ENCODE measurements around the gene UPK3BL2. TPM values are rescaled to one million over a fixed set of nuclear protein-coding genes. Genes with fewer than 3 reads are reported as not detected.
"Not testable (repeated sequence)": the region's sequence is repeated elsewhere in the genome, so short reads cannot be mapped to it uniquely, and the experiment has no call there.

The UPK3BL2 gene
- total RNA-seq, 1 donor from 2014 or later, result 2.6 TPM

DNA sequence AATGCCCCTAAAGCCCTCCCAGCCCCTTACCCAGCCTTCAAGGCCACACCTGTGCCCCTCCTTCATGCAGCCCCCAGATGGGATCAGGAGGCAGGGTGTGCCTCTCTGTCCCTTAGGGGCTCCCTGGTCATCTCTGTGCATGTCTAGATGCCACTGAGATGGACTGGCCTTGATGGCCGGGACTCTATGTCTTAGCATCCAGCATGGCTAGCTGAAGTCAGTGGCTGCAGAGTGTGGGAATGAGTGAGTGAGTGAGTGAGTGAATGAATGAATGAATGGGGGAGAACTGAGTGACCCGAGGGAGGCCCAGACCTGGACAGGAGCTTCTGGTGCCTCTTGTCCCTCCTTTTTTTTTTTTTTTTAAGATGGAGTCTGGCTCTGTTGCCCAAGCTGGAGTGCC is 11.4 kb downstream of the UPK3BL2 start:
- not testable (repeated sequence) for H3K27ac ChIP-seq (ENCODE audit: low read depth, low read length); H3K9ac ChIP-seq (ENCODE audit: low read depth in 1 of 3, low read length in 3 of 3); H3K27me3 ChIP-seq (ENCODE audit: control insufficient read depth in 3 of 3, insufficient read depth in 3 of 3, low read length in 3 of 3); H3K4me3 ChIP-seq (ENCODE audit: low read length in 3 of 3); H3K9me3 ChIP-seq (ENCODE audit: control insufficient read depth in 3 of 3, low read length in 3 of 3); H3K36me3 ChIP-seq (ENCODE audit: control insufficient read depth in 3 of 3, insufficient read depth in 3 of 3, low read length in 3 of 3); H3K4me1 ChIP-seq (ENCODE audit: control insufficient read depth in 3 of 3, insufficient read depth in 3 of 3, low read length in 3 of 3)

GRCh38 chr7:102531583-102531982 is 11.9 kb downstream of the UPK3BL2 start:
- H3K27ac ChIP-seq (ENCODE audit: low read depth, low read length); H3K9ac ChIP-seq (ENCODE audit: low read depth in 1 of 3, low read length in 3 of 3); H3K36me3 ChIP-seq (ENCODE audit: control insufficient read depth in 3 of 3, insufficient read depth in 3 of 3, low read length in 3 of 3); H3K9me3 ChIP-seq (ENCODE audit: control insufficient read depth in 3 of 3, low read length in 3 of 3); H3K4me1 ChIP-seq (ENCODE audit: control insufficient read depth in 3 of 3, insufficient read depth in 3 of 3, low read length in 3 of 3); H3K27me3 ChIP-seq (ENCODE audit: control insufficient read depth in 3 of 3, insufficient read depth in 3 of 3, low read length in 3 of 3); H3K4me3 ChIP-seq (ENCODE audit: low read length in 3 of 3): not testable (repeated sequence)

DNA sequence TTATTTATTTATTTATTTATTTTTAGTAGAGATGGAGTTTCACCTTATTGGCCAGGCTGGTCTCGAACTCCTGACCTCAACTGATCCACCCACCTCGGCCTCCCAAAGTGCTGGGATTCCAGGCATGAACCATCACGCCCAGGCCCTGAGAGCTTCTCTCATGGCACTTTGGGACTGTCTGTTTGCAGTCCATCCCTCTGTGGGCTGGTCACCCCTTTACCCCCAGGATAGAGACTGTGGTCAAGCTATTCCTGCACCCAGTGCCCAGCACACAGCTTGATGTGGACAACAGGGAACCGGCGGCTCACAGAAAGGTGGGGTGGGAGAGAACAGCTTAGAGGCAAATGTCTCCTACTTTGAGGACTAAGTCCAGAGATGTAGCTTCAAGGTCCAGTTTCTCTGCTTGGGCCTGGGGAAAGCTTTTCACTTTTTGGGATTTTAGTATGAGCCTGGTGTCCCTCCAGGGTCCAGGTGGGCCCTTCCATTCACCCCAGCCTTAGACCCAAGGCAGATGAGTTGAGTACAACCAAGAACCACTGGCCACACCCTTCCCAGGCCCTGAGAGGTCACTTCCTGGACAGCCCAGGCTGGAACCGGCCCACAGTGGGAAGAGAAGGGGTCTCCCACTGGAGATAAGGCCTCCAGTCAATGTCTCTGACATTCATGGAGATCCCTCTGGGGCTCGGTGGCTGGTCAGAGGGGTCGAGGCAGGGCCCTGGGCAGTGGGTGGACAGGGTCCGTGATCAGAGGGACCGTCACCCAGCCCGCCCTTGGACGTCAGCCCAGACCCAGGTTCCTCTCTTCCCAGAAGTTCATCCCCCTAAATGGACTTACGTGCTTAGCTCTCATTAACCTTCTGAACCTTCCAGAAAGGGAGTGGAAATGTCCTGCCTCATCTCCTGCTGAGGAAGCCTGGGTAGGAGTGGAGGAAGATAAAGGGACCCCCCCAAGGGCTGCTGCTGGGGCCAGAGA is 15.4 kb downstream of the UPK3BL2 start:
- not testable (repeated sequence) for H3K27me3 ChIP-seq (ENCODE audit: control insufficient read depth in 3 of 3, insufficient read depth in 3 of 3, low read length in 3 of 3); H3K27ac ChIP-seq (ENCODE audit: low read depth, low read length); H3K36me3 ChIP-seq (ENCODE audit: control insufficient read depth in 3 of 3, insufficient read depth in 3 of 3, low read length in 3 of 3); H3K9me3 ChIP-seq (ENCODE audit: control insufficient read depth in 3 of 3, low read length in 3 of 3); H3K9ac ChIP-seq (ENCODE audit: low read depth in 1 of 3, low read length in 3 of 3); H3K4me3 ChIP-seq (ENCODE audit: low read length in 3 of 3); H3K4me1 ChIP-seq (ENCODE audit: control insufficient read depth in 3 of 3, insufficient read depth in 3 of 3, low read length in 3 of 3)

DNA sequence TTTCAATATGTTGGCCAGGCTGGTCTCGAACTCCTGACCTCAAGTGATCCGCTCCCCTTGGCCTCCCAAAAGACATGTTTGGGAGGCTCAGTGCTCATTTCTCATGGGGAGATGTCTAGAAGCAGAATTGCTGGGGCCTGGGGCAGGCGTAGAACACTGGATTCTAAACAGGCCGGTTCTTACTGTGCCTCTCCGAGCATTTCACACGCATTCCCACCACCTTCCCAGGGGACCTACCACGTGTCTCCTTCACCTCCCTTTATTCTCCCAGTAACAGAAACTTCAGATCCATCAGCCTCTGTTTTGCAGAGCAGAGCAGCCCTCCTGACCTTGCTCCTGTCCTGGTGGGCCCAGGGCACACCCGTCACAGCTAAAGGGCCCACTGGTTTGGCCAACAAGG is 16.3 kb downstream of the UPK3BL2 start:
- not testable (repeated sequence) for H3K9ac ChIP-seq (ENCODE audit: low read depth in 1 of 3, low read length in 3 of 3); H3K4me3 ChIP-seq (ENCODE audit: low read length in 3 of 3); H3K4me1 ChIP-seq (ENCODE audit: control insufficient read depth in 3 of 3, insufficient read depth in 3 of 3, low read length in 3 of 3); H3K27me3 ChIP-seq (ENCODE audit: control insufficient read depth in 3 of 3, insufficient read depth in 3 of 3, low read length in 3 of 3); H3K27ac ChIP-seq (ENCODE audit: low read depth, low read length); H3K36me3 ChIP-seq (ENCODE audit: control insufficient read depth in 3 of 3, insufficient read depth in 3 of 3, low read length in 3 of 3); H3K9me3 ChIP-seq (ENCODE audit: control insufficient read depth in 3 of 3, low read length in 3 of 3)

- not testable (repeated sequence) for H3K27me3 ChIP-seq (ENCODE audit: control insufficient read depth in 3 of 3, insufficient read depth in 3 of 3, low read length in 3 of 3); H3K27ac ChIP-seq (ENCODE audit: low read depth, low read length); H3K9me3 ChIP-seq (ENCODE audit: control insufficient read depth in 3 of 3, low read length in 3 of 3)
These were observed 18.7 kb downstream of the UPK3BL2 start for GRCh38 chr7:102524803-102525202.

GRCh38 chr7:102520797-102521196 is 22.7 kb downstream of the UPK3BL2 start:
- not testable (repeated sequence) for H3K27me3 ChIP-seq (ENCODE audit: control insufficient read depth in 3 of 3, insufficient read depth in 3 of 3, low read length in 3 of 3); H3K4me3 ChIP-seq (ENCODE audit: low read length in 3 of 3)

More at GRCh38 chr7:102524803-102525202, 18.7 kb downstream of the UPK3BL2 start:
- H3K9ac ChIP-seq (ENCODE audit: low read depth in 1 of 3, low read length in 3 of 3); H3K36me3 ChIP-seq (ENCODE audit: control insufficient read depth in 3 of 3, insufficient read depth in 3 of 3, low read length in 3 of 3); H3K4me3 ChIP-seq (ENCODE audit: low read length in 3 of 3); H3K4me1 ChIP-seq (ENCODE audit: control insufficient read depth in 3 of 3, insufficient read depth in 3 of 3, low read length in 3 of 3): not testable (repeated sequence)

DNA sequence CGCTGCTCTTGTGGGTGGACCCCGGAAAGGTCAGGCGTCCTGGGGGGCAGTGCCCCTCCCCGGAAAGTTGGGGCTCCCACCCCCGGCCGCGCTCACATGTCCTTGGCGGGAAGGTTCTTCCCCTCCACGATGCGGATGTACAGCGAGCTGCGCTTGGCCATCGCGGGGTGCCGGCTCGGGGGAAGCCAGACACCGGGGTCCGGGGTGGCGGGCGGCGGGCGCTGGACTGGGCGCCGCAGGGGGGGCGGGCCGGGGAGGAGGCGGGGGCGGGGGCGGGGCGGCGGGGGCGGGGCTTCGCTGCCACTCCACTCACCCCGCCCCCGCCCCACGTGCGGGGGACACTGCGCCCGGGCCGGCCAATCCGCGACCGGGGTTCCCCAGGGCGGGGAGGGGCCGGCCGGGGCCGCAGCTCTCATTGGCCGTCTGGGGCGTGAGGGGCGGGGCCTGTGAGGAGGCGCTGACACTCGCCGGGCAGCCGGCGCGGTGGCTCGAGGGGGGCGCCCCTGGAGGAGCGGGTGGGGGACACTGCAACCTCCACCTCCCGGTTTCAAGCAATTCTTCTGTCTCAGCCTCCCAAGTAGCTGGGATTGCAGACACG is 25.8 kb downstream of the UPK3BL2 start, which contains the start of gene RASA4B:
Gene RASA4B (minus strand): TSS at position 228 of the 598 bp plus-strand sequence. CDS start 67 bp downstream, at position 161.
- H3K27ac ChIP-seq (ENCODE audit: low read depth, low read length); H3K36me3 ChIP-seq (ENCODE audit: control insufficient read depth in 3 of 3, insufficient read depth in 3 of 3, low read length in 3 of 3); H3K4me3 ChIP-seq (ENCODE audit: low read length in 3 of 3); H3K9ac ChIP-seq (ENCODE audit: low read depth in 1 of 3, low read length in 3 of 3); H3K4me1 ChIP-seq (ENCODE audit: control insufficient read depth in 3 of 3, insufficient read depth in 3 of 3, low read length in 3 of 3); H3K9me3 ChIP-seq (ENCODE audit: control insufficient read depth in 3 of 3, low read length in 3 of 3); H3K27me3 ChIP-seq (ENCODE audit: control insufficient read depth in 3 of 3, insufficient read depth in 3 of 3, low read length in 3 of 3): not testable (repeated sequence)

More at GRCh38 chr7:102520797-102521196, 22.7 kb downstream of the UPK3BL2 start:
- not testable (repeated sequence) for H3K9me3 ChIP-seq (ENCODE audit: control insufficient read depth in 3 of 3, low read length in 3 of 3); H3K4me1 ChIP-seq (ENCODE audit: control insufficient read depth in 3 of 3, insufficient read depth in 3 of 3, low read length in 3 of 3); H3K9ac ChIP-seq (ENCODE audit: low read depth in 1 of 3, low read length in 3 of 3); H3K27ac ChIP-seq (ENCODE audit: low read depth, low read length); H3K36me3 ChIP-seq (ENCODE audit: control insufficient read depth in 3 of 3, insufficient read depth in 3 of 3, low read length in 3 of 3)

GRCh38 chr7:102516951-102517350 is 26.5 kb downstream of the UPK3BL2 start:
- H3K4me1 ChIP-seq (ENCODE audit: control insufficient read depth in 3 of 3, insufficient read depth in 3 of 3, low read length in 3 of 3); H3K27me3 ChIP-seq (ENCODE audit: control insufficient read depth in 3 of 3, insufficient read depth in 3 of 3, low read length in 3 of 3); H3K36me3 ChIP-seq (ENCODE audit: control insufficient read depth in 3 of 3, insufficient read depth in 3 of 3, low read length in 3 of 3); H3K9me3 ChIP-seq (ENCODE audit: control insufficient read depth in 3 of 3, low read length in 3 of 3); H3K9ac ChIP-seq (ENCODE audit: low read depth in 1 of 3, low read length in 3 of 3); H3K4me3 ChIP-seq (ENCODE audit: low read length in 3 of 3); H3K27ac ChIP-seq (ENCODE audit: low read depth, low read length): not testable (repeated sequence)

- not testable (repeated sequence) for H3K27me3 ChIP-seq (ENCODE audit: control insufficient read depth in 3 of 3, insufficient read depth in 3 of 3, low read length in 3 of 3); H3K27ac ChIP-seq (ENCODE audit: low read depth, low read length); H3K9ac ChIP-seq (ENCODE audit: low read depth in 1 of 3, low read length in 3 of 3); H3K4me1 ChIP-seq (ENCODE audit: control insufficient read depth in 3 of 3, insufficient read depth in 3 of 3, low read length in 3 of 3); H3K9me3 ChIP-seq (ENCODE audit: control insufficient read depth in 3 of 3, low read length in 3 of 3); H3K4me3 ChIP-seq (ENCODE audit: low read length in 3 of 3); H3K36me3 ChIP-seq (ENCODE audit: control insufficient read depth in 3 of 3, insufficient read depth in 3 of 3, low read length in 3 of 3)
These were observed 27.6 kb downstream of the UPK3BL2 start for GRCh38 chr7:102515889-102516288.

GRCh38 chr7:102514881-102515721 is 28.4 kb downstream of the UPK3BL2 start:
- H3K4me3 ChIP-seq (ENCODE audit: low read length in 3 of 3); H3K27me3 ChIP-seq (ENCODE audit: control insufficient read depth in 3 of 3, insufficient read depth in 3 of 3, low read length in 3 of 3); H3K9ac ChIP-seq (ENCODE audit: low read depth in 1 of 3, low read length in 3 of 3); H3K36me3 ChIP-seq (ENCODE audit: control insufficient read depth in 3 of 3, insufficient read depth in 3 of 3, low read length in 3 of 3); H3K9me3 ChIP-seq (ENCODE audit: control insufficient read depth in 3 of 3, low read length in 3 of 3); H3K27ac ChIP-seq (ENCODE audit: low read depth, low read length); H3K4me1 ChIP-seq (ENCODE audit: control insufficient read depth in 3 of 3, insufficient read depth in 3 of 3, low read length in 3 of 3): not testable (repeated sequence)
